H9 (cell line): ENCODE results near the gene GPR157. TPM values are rescaled to one million over a fixed set of nuclear protein-coding genes. Genes with fewer than 3 reads are reported as not detected.

Experiments used
- DNase-seq: peaks from one replicate; pipeline ENCODE4 v3.0.0-alpha.2; 2017
- H2AFZ ChIP-seq: one replicate; pipeline ENCODE4 v1.6.1; 2013; ENCODE audit warnings: mild to moderate bottlenecking, low read length, control low read depth, moderate library complexity
- H2AK5ac ChIP-seq: 2 replicates; pipeline ENCODE4 v1.6.1; 2013; ENCODE audit warnings: low read length, control low read depth, mixed read lengths; ENCODE audit not compliant: insufficient read length
- H2BK120ac ChIP-seq: one replicate; pipeline ENCODE4 v1.6.1; 2013; ENCODE audit warnings: low read depth, mild to moderate bottlenecking, low read length, control low read depth, inconsistent platforms; ENCODE audit not compliant: poor library complexity, severe bottlenecking
- H2BK12ac ChIP-seq: 2 replicates; pipeline ENCODE4 v1.6.1; 2013; ENCODE audit warnings: low read length, control low read depth, mixed read lengths, low read depth; ENCODE audit not compliant: insufficient read length
- H2BK15ac ChIP-seq: 2 replicates; pipeline ENCODE4 v1.6.1; 2013; ENCODE audit warnings: low read depth, low read length, control low read depth
- H2BK20ac ChIP-seq: one replicate; pipeline ENCODE4 v1.6.1; 2013; ENCODE audit warnings: low read depth, mild to moderate bottlenecking, low read length, control low read depth, inconsistent platforms; ENCODE audit not compliant: poor library complexity, severe bottlenecking
- H2BK5ac ChIP-seq: 2 replicates; pipeline ENCODE4 v1.6.1; 2013; ENCODE audit warnings: low read length, control low read depth, mixed read lengths; ENCODE audit not compliant: insufficient read length
- H3K14ac ChIP-seq: 2 replicates; pipeline ENCODE4 v1.6.1; 2013; ENCODE audit warnings: low read length, control low read depth; ENCODE audit not compliant: insufficient read depth
- H3K18ac ChIP-seq: 2 replicates; pipeline ENCODE4 v1.6.1; 2013; ENCODE audit warnings: low read depth, mild to moderate bottlenecking, mixed read lengths, low read length, control low read depth; ENCODE audit not compliant: insufficient read length
- H3K23ac ChIP-seq: 2 replicates; pipeline ENCODE4 v1.6.1; 2013; ENCODE audit warnings: low read length, control low read depth, mixed read lengths, low read depth; ENCODE audit not compliant: insufficient read length
- H3K23me2 ChIP-seq: 2 replicates; pipeline ENCODE4 v1.6.1; 2013; ENCODE audit warnings: low read depth, mild to moderate bottlenecking, mixed read lengths, low read length, control low read depth; ENCODE audit not compliant: insufficient read length, poor library complexity, severe bottlenecking
- H3K27ac ChIP-seq: 2 replicates; pipeline ENCODE4 v1.5.1; 2013; ENCODE audit warnings: low read length, control low read depth, mixed read lengths, low read depth; ENCODE audit not compliant: insufficient read length
- H3K27me3 ChIP-seq: 2 replicates; pipeline ENCODE4 v1.6.1; 2013; ENCODE audit warnings: low read length, control low read depth, inconsistent platforms; ENCODE audit not compliant: insufficient read depth
- H3K4ac ChIP-seq: 2 replicates; pipeline ENCODE4 v1.6.1; 2013; ENCODE audit warnings: low read depth, mild to moderate bottlenecking, control low read depth, inconsistent platforms, low read length, moderate library complexity
- H3K4me1 ChIP-seq: 2 replicates; pipeline ENCODE4 v1.6.1; 2013; ENCODE audit warnings: low read length, control low read depth, inconsistent platforms; ENCODE audit not compliant: insufficient read depth
- H3K4me2 ChIP-seq: 2 replicates; pipeline ENCODE4 v1.6.1; 2013; ENCODE audit warnings: low read length, control low read depth, mixed read lengths; ENCODE audit not compliant: insufficient read length, insufficient read depth
- H3K56ac ChIP-seq: 2 replicates; pipeline ENCODE4 v1.6.1; 2013; ENCODE audit warnings: low read depth, mild to moderate bottlenecking, mixed read lengths, low read length, control low read depth; ENCODE audit not compliant: insufficient read length
- H3K79me1 ChIP-seq: 2 replicates; pipeline ENCODE4 v1.6.1; 2013; ENCODE audit warnings: low read depth, mild to moderate bottlenecking, moderate library complexity, low read length, control low read depth, inconsistent platforms; ENCODE audit not compliant: insufficient read depth, poor library complexity, severe bottlenecking
- H3K79me2 ChIP-seq: 2 replicates; pipeline ENCODE4 v1.6.1; 2013; ENCODE audit warnings: low read length, control low read depth, inconsistent platforms; ENCODE audit not compliant: insufficient read depth
- H3K9ac ChIP-seq: 2 replicates; pipeline ENCODE4 v1.6.1; 2013; ENCODE audit warnings: low read length, control low read depth, mixed read lengths; ENCODE audit not compliant: insufficient read length; ENCODE audit errors: extremely low read depth
- H3K9me3 ChIP-seq: one replicate; pipeline ENCODE4 v1.6.1; 2013; ENCODE audit warnings: low read depth, low read length, inconsistent platforms; ENCODE audit not compliant: control insufficient read depth
- H3T11ph ChIP-seq: one replicate; pipeline ENCODE4 v1.6.1; 2013; ENCODE audit warnings: mild to moderate bottlenecking, low read length, control low read depth, inconsistent platforms
- H4K20me1 ChIP-seq: one replicate; pipeline ENCODE4 v1.6.1; 2013; ENCODE audit not compliant: control insufficient read depth, insufficient read length, insufficient read depth
- H4K5ac ChIP-seq: 2 replicates; pipeline ENCODE4 v1.6.1; 2013; ENCODE audit warnings: low read depth, mild to moderate bottlenecking, mixed read lengths, low read length, control low read depth; ENCODE audit not compliant: insufficient read length
- H4K8ac ChIP-seq: replicated peaks from 2 replicates; pipeline ENCODE4 v1.6.1; 2013; ENCODE audit warnings: low read length, control low read depth, mixed read lengths, low read depth; ENCODE audit not compliant: insufficient read length
- H4K91ac ChIP-seq: 2 replicates; pipeline ENCODE4 v1.6.1; 2013; ENCODE audit warnings: low read depth, mild to moderate bottlenecking, moderate library complexity, mixed read lengths, low read length, control low read depth; ENCODE audit not compliant: insufficient read length
- H3K27ac Mint-ChIP-seq, 3 experiments: 2 replicates in 2 of 3; 3 replicates in 1 of 3; pipeline ENCODE4 v1.8.0; 2020 to 2021; ENCODE audit warnings: mixed read lengths in 3 of 3, mild to moderate bottlenecking in 1 of 3, moderate library complexity in 1 of 3
- H3K27me3 Mint-ChIP-seq: 2 replicates; pipeline ENCODE4 v1.8.0; 2021; ENCODE audit warnings: low read depth, mild to moderate bottlenecking, moderate library complexity, mixed read lengths
- H3K36me3 Mint-ChIP-seq, 3 experiments: 2 replicates in 2 of 3; 3 replicates in 1 of 3; pipeline ENCODE4 v1.8.0; 2020 to 2021; ENCODE audit warnings: low read depth in 3 of 3, mixed read lengths in 3 of 3; ENCODE audit not compliant: insufficient read depth in 1 of 3
- H3K4me1 Mint-ChIP-seq, 2 experiments: 2 replicates each; pipeline ENCODE4 v1.8.0; 2020; ENCODE audit warnings: mixed read lengths in 2 of 2
- H3K4me3 Mint-ChIP-seq, 2 experiments: 2 replicates in 1 of 2; 3 replicates in 1 of 2; pipeline ENCODE4 v1.8.0; 2020 to 2021; ENCODE audit warnings: mild to moderate bottlenecking in 2 of 2, mixed read lengths in 2 of 2, moderate library complexity in 1 of 2
- H3K9me3 Mint-ChIP-seq, 2 experiments: 2 replicates in 1 of 2; 3 replicates in 1 of 2; pipeline ENCODE4 v1.8.0; 2020; ENCODE audit warnings: mild to moderate bottlenecking in 2 of 2, mixed read lengths in 2 of 2, moderate library complexity in 1 of 2
- WGBS: extraction: QIAGEN DNeasy Blood & Tissue Kit; methylation state at CpG from one replicate; pipeline ENCODE4 v1.1.7; 2013; ENCODE audit warnings: missing lambda C conversion rate, low lambda C conversion rate, mixed read lengths; ENCODE audit not compliant: insufficient read length; ENCODE audit errors: extremely low coverage; 5-methylcytosine and 5-hydroxymethylcytosine counted together
- total RNA-seq: library from RNA; stranded (reverse); gene quantifications from 2 replicates; pipeline ENCODE4 v1.2.1, GENCODE V29; 2021
- TF ChIP-seq, protein P1 (sequence below): fragments of 200-600 bp; sonication (generic); conservative IDR thresholded peaks from 3 replicates; pipeline ENCODE4 v1.8.0; 2021; ENCODE audit warnings: antibody characterized with exemption, mild to moderate bottlenecking

The GPR157 gene
- total RNA-seq, 1 experiment from 2014 or later = 3.8 TPM

DNA sequence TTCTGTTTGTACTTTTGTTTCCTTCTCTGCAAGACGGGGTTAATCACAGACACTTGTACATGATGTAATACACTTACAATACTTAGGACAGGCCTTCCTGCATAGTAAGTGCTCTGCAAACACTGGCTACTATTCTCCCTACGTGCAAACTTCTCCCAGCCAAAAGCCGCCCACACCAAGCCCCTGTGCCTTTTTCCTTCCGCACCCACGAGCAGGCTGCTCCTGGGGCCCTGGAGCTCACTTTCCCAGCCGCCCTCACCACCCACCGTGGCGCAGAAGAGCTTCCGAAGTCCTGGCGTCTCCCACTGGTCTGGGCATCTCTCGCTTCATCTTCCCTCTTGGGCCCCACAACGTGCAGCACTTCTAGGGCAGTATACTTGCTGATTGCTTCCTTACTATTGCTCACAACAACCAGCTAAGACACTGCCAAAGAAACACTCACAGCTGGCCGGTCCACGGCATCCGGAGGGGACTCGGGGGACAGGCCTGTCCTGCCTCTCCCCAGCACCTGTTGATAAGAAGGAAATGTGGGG lies 22.5 kb upstream of the GPR157 start:
- Histone ChIP-seq H3K9ac (no peak overlapping the region), H2AFZ (no peak overlapping the region), H3K4me1 (no peaks in the 10 kb centered on the region), H2BK20ac (no peak overlapping the region), H3K14ac (no peak overlapping the region), H3K27ac (no peak overlapping the region), H2BK12ac (no peak overlapping the region), H3K18ac (no peak overlapping the region), H3K23me2 (no peaks in the 10 kb centered on the region), H3K79me2 (no peaks in the 10 kb centered on the region; the same call in 1 of the 2 replicates), H3K79me1 (peaks cover 5% of the 10 kb centered on the region), H2BK15ac (no peak overlapping the region), H2BK120ac (no peak overlapping the region), H3K9me3 (no peaks in the 10 kb centered on the region), H3K4me2 (no peak overlapping the region), H3T11ph (no peak overlapping the region), H2AK5ac (no peak overlapping the region), H4K5ac (no peak overlapping the region), H4K20me1 (no peaks in the 10 kb centered on the region), H3K23ac (no peak overlapping the region), H4K91ac (no peak overlapping the region), H3K4ac (no peak overlapping the region), H2BK5ac (no peak overlapping the region), H3K56ac (no peak overlapping the region), H4K8ac (no peak overlapping the region), H3K27me3 (no peaks in the 10 kb centered on the region)
- Mint-ChIP-seq H3K4me3 (no peak overlapping the region; a peak in 1 of 5 replicates), H3K9me3 (no peaks in the 10 kb centered on the region), H3K4me1 (peaks cover 5% of the 10 kb centered on the region in 2 experiments; a peak in 1 of 4 replicates), H3K27ac (no peak overlapping the region), H3K27me3 (no peaks in the 10 kb centered on the region), H3K36me3 (peaks cover 0 to 35% (median 14%) of the 10 kb centered on the region in 3 experiments; a peak in 4 of 7 replicates)
- DNase-seq = no peak
- TF ChIP-seq, protein P1, sequence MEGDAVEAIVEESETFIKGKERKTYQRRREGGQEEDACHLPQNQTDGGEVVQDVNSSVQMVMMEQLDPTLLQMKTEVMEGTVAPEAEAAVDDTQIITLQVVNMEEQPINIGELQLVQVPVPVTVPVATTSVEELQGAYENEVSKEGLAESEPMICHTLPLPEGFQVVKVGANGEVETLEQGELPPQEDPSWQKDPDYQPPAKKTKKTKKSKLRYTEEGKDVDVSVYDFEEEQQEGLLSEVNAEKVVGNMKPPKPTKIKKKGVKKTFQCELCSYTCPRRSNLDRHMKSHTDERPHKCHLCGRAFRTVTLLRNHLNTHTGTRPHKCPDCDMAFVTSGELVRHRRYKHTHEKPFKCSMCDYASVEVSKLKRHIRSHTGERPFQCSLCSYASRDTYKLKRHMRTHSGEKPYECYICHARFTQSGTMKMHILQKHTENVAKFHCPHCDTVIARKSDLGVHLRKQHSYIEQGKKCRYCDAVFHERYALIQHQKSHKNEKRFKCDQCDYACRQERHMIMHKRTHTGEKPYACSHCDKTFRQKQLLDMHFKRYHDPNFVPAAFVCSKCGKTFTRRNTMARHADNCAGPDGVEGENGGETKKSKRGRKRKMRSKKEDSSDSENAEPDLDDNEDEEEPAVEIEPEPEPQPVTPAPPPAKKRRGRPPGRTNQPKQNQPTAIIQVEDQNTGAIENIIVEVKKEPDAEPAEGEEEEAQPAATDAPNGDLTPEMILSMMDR = no peak
- no CpG with 5 or more reads among the region's 16 CpGs for WGBS
